Glutamatergic neuron (in vitro differentiated cells): ENCODE measurements around the gene PLSCR1. TPM values are rescaled to one million over a fixed set of nuclear protein-coding genes. Genes with fewer than 3 reads are reported as not detected.
"Not testable (repeated sequence)": the region's sequence is repeated elsewhere in the genome, so short reads cannot be mapped to it uniquely, and the experiment has no call there.

Experiments used
- DNase-seq: peaks from one replicate; pipeline ENCODE4 v3.0.0; 2022
- H3K27ac Mint-ChIP-seq: one replicate; pipeline ENCODE4 v1.8.0; 2020; ENCODE audit warnings: mild to moderate bottlenecking, mixed read lengths, inconsistent platforms; ENCODE audit not compliant: unreplicated experiment
- H3K27me3 Mint-ChIP-seq: one replicate; pipeline ENCODE4 v1.8.0; 2020; ENCODE audit warnings: mild to moderate bottlenecking, moderate library complexity, mixed read lengths, inconsistent platforms; ENCODE audit not compliant: unreplicated experiment
- H3K36me3 Mint-ChIP-seq: one replicate; pipeline ENCODE4 v1.8.0; 2020; ENCODE audit warnings: mild to moderate bottlenecking, mixed read lengths, inconsistent platforms; ENCODE audit not compliant: unreplicated experiment
- H3K4me1 Mint-ChIP-seq: one replicate; pipeline ENCODE4 v1.8.0; 2020; ENCODE audit warnings: mild to moderate bottlenecking, low read depth, mixed read lengths, inconsistent platforms; ENCODE audit not compliant: unreplicated experiment
- H3K4me3 Mint-ChIP-seq: one replicate; pipeline ENCODE4 v1.8.0; 2020; ENCODE audit warnings: mild to moderate bottlenecking, mixed read lengths, inconsistent platforms; ENCODE audit not compliant: unreplicated experiment
- H3K9me3 Mint-ChIP-seq: one replicate; pipeline ENCODE4 v1.8.0; 2020; ENCODE audit warnings: mild to moderate bottlenecking, moderate library complexity, mixed read lengths, inconsistent platforms; ENCODE audit not compliant: unreplicated experiment
- total RNA-seq: library from RNA; stranded (reverse); fragmentation: NEBNext Ultra II Directional; extraction: Animal tissue kit (Norgen Biotek cat#: 25700); gene quantifications from one replicate; pipeline ENCODE4 v1.2.1, GENCODE V29; 2021; ENCODE audit not compliant: unreplicated experiment
- TF ChIP-seq, protein P1 (sequence below): fragments of 200-600 bp; sonication (generic); IDR thresholded peaks from one replicate; pipeline ENCODE4 v1.5.0; 2021; ENCODE audit not compliant: partially characterized antibody, unreplicated experiment

Gene PLSCR1
- total RNA-seq, 1 donor from 2014 or later: 4.1 TPM

DNA sequence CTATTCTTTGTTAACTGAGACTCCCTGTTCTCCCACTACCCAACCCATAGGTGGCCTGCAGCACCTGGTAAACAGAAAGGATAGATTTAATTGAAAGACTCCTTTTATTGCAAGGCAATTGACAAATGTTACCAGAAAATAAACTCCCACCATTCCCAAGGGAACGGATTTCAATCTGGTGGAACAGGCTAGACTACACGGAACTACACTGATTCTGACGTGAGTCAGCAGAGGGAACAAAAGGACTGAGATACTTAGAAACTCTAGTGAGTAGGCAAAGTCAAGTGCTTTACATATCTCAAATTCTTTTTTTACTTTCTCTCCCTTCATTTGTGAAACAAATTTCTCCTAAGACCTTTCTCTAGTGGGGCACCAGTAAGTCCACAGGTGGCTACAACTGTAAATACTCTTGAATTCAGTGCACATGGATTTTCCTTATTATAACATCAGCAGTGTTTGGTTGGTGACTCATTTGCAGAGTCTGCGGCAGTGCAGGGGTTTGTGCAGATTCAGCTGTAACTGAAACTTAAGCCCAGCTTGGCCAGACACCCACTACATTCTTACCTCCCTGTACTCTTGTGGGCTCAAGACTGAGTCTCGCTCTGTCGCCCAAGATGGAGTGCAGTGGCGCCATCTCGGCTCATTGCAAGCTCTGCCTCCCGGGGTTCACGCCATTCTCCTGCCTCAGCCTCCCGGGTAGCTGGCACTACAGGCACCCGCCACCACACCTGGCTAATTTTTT is 40.8 kb downstream of the PLSCR1 start:
- Mint-ChIP-seq H3K9me3 (no peaks in the 10 kb centered on the region), H3K27me3 (no peaks in the 10 kb centered on the region), H3K27ac (no peak overlapping the region), H3K4me3 (no peak overlapping the region), H3K4me1 (no peaks in the 10 kb centered on the region), H3K36me3 (no peaks in the 10 kb centered on the region)
- no peak for DNase-seq
- TF ChIP-seq, protein P1, sequence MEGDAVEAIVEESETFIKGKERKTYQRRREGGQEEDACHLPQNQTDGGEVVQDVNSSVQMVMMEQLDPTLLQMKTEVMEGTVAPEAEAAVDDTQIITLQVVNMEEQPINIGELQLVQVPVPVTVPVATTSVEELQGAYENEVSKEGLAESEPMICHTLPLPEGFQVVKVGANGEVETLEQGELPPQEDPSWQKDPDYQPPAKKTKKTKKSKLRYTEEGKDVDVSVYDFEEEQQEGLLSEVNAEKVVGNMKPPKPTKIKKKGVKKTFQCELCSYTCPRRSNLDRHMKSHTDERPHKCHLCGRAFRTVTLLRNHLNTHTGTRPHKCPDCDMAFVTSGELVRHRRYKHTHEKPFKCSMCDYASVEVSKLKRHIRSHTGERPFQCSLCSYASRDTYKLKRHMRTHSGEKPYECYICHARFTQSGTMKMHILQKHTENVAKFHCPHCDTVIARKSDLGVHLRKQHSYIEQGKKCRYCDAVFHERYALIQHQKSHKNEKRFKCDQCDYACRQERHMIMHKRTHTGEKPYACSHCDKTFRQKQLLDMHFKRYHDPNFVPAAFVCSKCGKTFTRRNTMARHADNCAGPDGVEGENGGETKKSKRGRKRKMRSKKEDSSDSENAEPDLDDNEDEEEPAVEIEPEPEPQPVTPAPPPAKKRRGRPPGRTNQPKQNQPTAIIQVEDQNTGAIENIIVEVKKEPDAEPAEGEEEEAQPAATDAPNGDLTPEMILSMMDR: no peak

DNA sequence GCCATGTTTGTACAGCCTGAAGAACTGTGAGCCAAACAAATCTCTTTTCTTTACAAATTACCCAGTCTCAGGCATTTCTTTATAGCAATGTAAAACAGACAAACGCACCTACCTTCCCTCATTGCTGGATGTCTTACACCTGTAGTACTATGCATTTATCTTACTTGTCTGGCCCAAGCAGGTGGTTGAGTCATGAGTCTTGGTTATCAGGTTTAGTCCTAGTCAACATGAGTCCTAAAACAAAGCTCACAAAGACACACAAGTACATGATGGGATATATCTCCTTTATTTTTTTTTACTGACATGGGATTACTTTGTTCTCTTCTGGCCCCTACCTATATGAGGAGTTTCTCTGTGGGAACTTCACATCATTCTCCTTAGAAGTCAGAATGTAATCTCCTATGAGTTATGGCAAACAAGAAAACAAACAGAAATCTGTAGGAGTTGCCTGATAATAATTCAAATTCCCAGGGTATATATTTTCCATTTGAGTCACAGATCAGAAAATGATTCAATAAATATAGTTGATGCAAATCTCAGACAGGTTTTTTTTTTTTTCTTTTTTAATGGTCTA is 41.4 kb downstream of the PLSCR1 start:
- Mint-ChIP-seq H3K4me1 (no peaks in the 10 kb centered on the region), H3K4me3 (no peak overlapping the region), H3K9me3 (no peaks in the 10 kb centered on the region), H3K27ac (no peak overlapping the region), H3K36me3 (no peaks in the 10 kb centered on the region), H3K27me3 (no peaks in the 10 kb centered on the region)
- no peak for DNase-seq
- TF ChIP-seq, protein P1: no peak

DNA sequence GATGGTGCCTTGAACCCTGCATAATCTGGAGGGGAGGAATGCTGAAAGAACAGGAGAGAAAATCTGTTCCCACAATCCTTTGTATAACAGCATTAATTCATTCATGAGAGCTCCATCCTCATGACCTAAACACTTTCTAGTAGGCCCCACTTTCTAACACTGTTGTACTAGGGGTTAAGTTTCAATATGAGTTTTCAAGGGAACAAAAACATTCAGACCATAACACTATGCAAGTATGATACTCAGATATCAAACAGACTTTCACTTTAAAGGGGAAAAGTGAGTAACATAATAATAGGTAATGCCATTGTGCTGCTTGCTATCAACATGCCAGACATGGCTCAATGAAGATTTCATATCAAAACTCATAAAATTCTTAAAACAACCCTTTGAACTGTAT is 42.7 kb downstream of the PLSCR1 start:
- Mint-ChIP-seq H3K36me3 (no peaks in the 10 kb centered on the region), H3K9me3 (no peaks in the 10 kb centered on the region), H3K27ac (no peak overlapping the region), H3K4me1 (no peaks in the 10 kb centered on the region), H3K27me3 (no peaks in the 10 kb centered on the region), H3K4me3 (no peak overlapping the region)
- no peak for DNase-seq
- TF ChIP-seq, protein P1: no peak

DNA sequence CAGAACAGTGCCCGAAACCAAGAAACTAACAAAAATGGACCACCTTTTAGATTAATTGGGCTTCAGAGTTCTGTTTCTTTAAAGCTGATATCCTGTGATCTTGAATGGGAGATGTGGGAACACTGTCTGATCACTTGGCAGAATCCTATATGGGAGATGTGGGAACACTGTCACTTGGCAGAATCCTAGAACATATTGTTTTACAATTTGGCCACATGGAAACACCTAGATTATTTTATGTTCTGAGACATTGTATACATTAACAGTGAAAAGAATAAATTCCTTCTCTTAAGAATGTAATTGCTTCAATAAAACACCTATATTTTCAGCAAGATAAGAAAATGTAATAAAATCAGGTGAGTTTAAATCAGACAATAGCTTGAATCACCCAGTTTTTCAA is 44.7 kb downstream of the PLSCR1 start:
- no peaks in the 10 kb centered on the region for H3K36me3 Mint-ChIP-seq
- H3K9me3 Mint-ChIP-seq: peaks cover 3% of the 10 kb centered on the region
- H3K4me1 Mint-ChIP-seq: no peaks in the 10 kb centered on the region
- no peak overlapping the region for H3K4me3 Mint-ChIP-seq
- TF ChIP-seq, protein P1: no peak
- H3K27ac Mint-ChIP-seq: no peak overlapping the region
- no peak for DNase-seq
- no peaks in the 10 kb centered on the region for H3K27me3 Mint-ChIP-seq

DNA sequence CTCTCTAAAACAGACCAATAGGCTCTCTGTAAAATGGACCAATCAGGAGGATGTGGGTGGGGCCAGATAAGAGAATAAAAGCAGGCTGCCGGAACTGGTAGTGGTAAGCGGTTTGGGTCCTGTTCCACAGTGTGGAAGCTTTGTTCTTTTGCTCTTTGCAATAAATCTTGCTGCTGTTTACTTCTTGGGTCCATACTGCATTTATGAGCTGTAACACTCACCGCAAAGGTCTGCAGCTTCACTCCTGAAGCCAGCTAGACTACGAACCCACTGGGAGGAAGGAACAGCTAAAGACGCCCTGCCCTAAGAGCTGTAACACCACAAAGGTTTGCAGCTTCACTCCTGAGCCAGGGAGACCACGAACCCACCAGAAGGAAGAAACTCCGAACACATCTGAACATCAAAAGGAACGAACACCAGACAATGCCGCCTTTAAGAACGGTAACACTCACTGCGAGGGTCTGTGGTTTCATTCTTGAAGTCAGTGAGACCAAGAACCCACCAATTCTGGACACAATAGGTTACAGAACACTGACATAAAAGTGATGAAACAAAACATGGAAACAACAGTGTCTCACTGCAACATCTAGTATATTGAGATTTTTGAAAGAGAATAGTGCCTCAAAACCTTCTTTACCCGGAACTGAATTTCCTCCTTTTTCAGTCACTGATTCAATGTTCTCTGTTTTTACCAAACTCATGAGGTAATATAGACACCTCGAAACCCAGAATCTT is 46.2 kb downstream of the PLSCR1 start:
- Mint-ChIP-seq H3K9me3 (peaks cover 3% of the 10 kb centered on the region), H3K4me1 (no peaks in the 10 kb centered on the region), H3K27ac (no peak overlapping the region), H3K4me3 (no peak overlapping the region), H3K36me3 (no peaks in the 10 kb centered on the region), H3K27me3 (no peaks in the 10 kb centered on the region)
- TF ChIP-seq, protein P1: no peak
- no peak for DNase-seq

DNA sequence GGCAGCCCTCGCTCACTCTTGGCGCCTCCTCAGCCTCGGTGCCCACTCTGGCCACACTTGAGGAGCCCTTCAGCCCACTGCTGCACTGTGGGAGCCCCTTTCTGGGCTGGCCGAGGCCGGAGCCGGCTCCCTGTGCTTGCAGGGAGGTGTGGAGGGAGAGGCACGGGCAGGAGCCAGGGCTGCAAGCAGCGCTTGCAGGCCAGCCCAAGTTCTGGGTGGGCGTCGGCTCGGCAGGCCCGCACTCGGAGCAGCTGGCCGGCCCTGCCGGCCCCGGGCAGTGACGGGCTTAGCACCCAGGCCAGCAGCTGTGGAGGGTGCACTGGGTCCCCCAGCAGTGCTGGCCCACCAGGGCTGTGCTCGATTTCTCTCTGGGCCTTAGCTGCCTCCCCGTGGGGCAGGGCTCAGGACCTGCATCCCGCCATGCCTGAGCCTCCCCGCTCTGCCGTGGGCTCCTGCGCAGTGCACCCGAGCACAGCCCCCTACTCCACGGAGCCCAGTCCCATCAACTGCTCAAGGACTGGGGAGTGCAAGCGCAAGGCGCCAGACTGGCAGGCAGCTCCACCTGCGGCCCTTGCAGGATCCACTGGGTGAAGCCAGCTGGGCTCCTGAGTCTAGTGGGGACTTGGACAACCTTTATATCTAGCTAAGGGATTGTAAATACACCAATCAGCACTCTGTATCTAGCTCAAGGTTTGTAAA is 47.1 kb downstream of the PLSCR1 start:
- H3K4me1 Mint-ChIP-seq, H3K4me3 Mint-ChIP-seq, H3K36me3 Mint-ChIP-seq, H3K9me3 Mint-ChIP-seq, H3K27me3 Mint-ChIP-seq, DNase-seq, H3K27ac Mint-ChIP-seq: not testable (repeated sequence)
